ENCODE data around the gene MYO1D. TPM values are rescaled to one million over a fixed set of nuclear protein-coding genes. Genes with fewer than 3 reads are reported as not detected.
A peak's percentile ranks its signal among the peaks of the same experiment; 100 is the strongest.

Gene MYO1D
- total RNA-seq, 1 donor: 160 TPM

DNA sequence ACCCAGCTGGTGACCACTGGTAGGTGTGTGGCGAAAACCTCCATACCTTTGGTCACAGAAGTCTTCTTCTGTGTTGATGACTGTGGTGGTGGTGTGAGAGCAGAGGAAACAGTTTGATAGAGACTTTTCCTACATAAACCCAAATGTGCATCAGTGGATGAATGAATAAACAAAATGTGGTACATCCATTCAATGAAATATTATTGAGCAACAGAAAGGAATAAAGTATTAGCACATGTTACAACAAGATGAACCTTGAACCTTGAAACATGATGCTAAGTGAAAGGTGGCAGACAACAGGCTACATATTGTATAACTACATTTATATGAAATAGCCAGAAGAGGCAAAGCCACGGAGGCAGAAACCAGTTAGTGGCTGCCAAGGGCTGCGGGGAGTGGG lies 374.9 kb downstream of the MYO1D start:
- Histone ChIP-seq H3K27me3 (ENCODE audit: insufficient read depth, low read length) (no peaks in the 10 kb centered on the region), H4K20me1 (ENCODE audit: insufficient read depth, low read length) (no peaks in the 10 kb centered on the region), H3K4me2 (ENCODE audit: insufficient read depth, low read length) (no peak overlapping the region), H2AFZ (ENCODE audit: low read length) (no peak overlapping the region), H3K79me2 (ENCODE audit: insufficient read depth, low read length) (no peaks in the 10 kb centered on the region), H3K4me3 (ENCODE audit: insufficient read depth, low read length) (no peak overlapping the region), H3K27ac (ENCODE audit: low read depth, low read length) (no peak overlapping the region), H3K9me3 (ENCODE audit: low read depth, low read length) (no peaks in the 10 kb centered on the region), H3K4me1 (ENCODE audit: insufficient read depth, low read length) (peaks cover 28% of the 10 kb centered on the region), H3K36me3 (ENCODE audit: insufficient read depth, low read length) (no peaks in the 10 kb centered on the region)
- DNase-seq (ENCODE audit: insufficient read length, low spot score, missing footprints): no peak
- TF ChIP-seq CTCF (IDR thresholded peaks at IDR 0.05; ENCODE audit: extremely low read depth, low read depth, low read length): no peak

DNA sequence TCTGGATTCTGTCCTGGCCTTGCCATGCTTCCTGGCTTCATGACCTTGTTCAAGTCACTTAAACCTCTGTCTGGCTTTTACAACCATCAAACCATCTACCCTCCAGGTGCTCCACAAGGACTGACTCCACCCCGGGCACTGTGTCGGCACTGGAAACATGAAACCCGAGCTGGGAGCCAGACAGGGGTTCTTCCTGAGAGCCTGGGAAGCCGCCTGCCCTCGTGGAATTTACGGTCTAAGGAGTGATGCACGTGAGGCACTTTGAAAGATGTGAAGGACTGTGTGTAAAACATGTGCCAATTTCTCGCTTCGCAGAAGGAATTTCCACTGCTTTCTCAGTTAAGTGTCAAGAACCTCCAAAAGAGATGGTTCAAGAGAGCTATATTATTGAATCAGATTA lies 378.5 kb downstream of the MYO1D start:
- no peaks in the 10 kb centered on the region for H3K9me3 ChIP-seq (ENCODE audit: low read depth, low read length)
- H2AFZ ChIP-seq (ENCODE audit: low read length): no peak overlapping the region
- H3K79me2 ChIP-seq (ENCODE audit: insufficient read depth, low read length): no peaks in the 10 kb centered on the region
- no peaks in the 10 kb centered on the region for H3K27me3 ChIP-seq (ENCODE audit: insufficient read depth, low read length)
- no peaks in the 10 kb centered on the region for H4K20me1 ChIP-seq (ENCODE audit: insufficient read depth, low read length)
- H3K27ac ChIP-seq (ENCODE audit: low read depth, low read length): no peak overlapping the region
- no peaks in the 10 kb centered on the region for H3K36me3 ChIP-seq (ENCODE audit: insufficient read depth, low read length)
- no peak overlapping the region for H3K4me2 ChIP-seq (ENCODE audit: insufficient read depth, low read length)
- TF ChIP-seq CTCF (IDR thresholded peaks at IDR 0.05; ENCODE audit: extremely low read depth, low read depth, low read length): no peak
- DNase-seq (ENCODE audit: insufficient read length, low spot score, missing footprints): no peak
- H3K4me3 ChIP-seq (ENCODE audit: insufficient read depth, low read length): no peak overlapping the region
- peaks cover 28% of the 10 kb centered on the region for H3K4me1 ChIP-seq (ENCODE audit: insufficient read depth, low read length)

DNA sequence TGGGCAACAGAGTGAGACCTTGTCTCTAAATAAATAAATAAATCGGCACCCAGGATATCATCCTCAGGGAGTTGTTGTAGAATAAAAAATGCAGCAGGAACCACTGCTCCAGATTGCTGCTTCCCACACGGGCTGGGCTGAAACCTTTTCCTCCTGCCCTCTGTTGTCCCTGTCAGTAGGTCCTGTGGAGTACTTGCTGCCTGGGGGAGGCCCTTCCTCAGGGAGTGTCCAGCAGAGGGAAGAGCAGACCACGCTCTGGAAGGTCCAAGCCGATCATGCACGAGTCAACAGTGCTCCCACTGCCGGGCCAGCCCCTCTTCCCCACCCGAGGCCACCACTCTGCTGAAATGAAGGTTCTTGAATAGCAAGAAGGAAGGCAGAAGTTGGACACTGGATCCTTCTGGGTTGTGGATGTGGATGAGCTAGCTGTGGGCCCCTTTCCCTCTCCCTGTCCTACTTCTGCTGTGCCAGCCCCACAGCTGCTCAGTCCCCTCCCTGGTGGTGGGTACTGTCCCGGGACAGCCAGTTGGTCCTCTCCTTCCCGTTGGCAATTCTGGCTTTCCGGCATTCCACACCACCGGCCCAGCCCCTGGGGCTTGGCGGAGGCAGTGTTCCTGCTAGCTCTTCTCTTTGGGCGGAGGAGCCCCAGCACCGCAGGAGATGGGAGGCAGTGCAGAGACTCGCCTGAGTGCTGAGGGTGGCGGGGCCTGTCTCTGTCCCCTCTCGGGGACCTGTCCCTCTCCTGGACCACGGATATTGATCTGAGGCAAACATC lies 379.3 kb downstream of the MYO1D start:
- Histone ChIP-seq H3K9me3 (ENCODE audit: low read depth, low read length) (no peaks in the 10 kb centered on the region), H3K4me2 (ENCODE audit: insufficient read depth, low read length) (peak overlapping the region; percentile 68), H3K4me3 (ENCODE audit: insufficient read depth, low read length) (no peak overlapping the region), H3K79me2 (ENCODE audit: insufficient read depth, low read length) (no peaks in the 10 kb centered on the region), H3K4me1 (ENCODE audit: insufficient read depth, low read length) (peaks cover 23% of the 10 kb centered on the region), H3K27ac (ENCODE audit: low read depth, low read length) (peak overlapping the region; percentile 64), H3K27me3 (ENCODE audit: insufficient read depth, low read length) (no peaks in the 10 kb centered on the region), H3K36me3 (ENCODE audit: insufficient read depth, low read length) (no peaks in the 10 kb centered on the region), H2AFZ (ENCODE audit: low read length) (peak overlapping the region; percentile 25), H4K20me1 (ENCODE audit: insufficient read depth, low read length) (no peaks in the 10 kb centered on the region)
- TF ChIP-seq CTCF (IDR thresholded peaks at IDR 0.05; ENCODE audit: extremely low read depth, low read depth, low read length): peak; percentile 8
- DNase-seq (ENCODE audit: insufficient read length, low spot score, missing footprints): peak; percentile 81

- H3K27ac ChIP-seq (ENCODE audit: low read depth, low read length): peak overlapping the region; percentile 64
- no peaks in the 10 kb centered on the region for H4K20me1 ChIP-seq (ENCODE audit: insufficient read depth, low read length)
- TF ChIP-seq CTCF (IDR thresholded peaks at IDR 0.05; ENCODE audit: extremely low read depth, low read depth, low read length): no peak
- peak overlapping the region; percentile 68 for H3K4me2 ChIP-seq (ENCODE audit: insufficient read depth, low read length)
- no peaks in the 10 kb centered on the region for H3K27me3 ChIP-seq (ENCODE audit: insufficient read depth, low read length)
- DNase-seq (ENCODE audit: insufficient read length, low spot score, missing footprints): peak; percentile 99
- no peaks in the 10 kb centered on the region for H3K9me3 ChIP-seq (ENCODE audit: low read depth, low read length)
- peaks cover 30% of the 10 kb centered on the region for H3K4me1 ChIP-seq (ENCODE audit: insufficient read depth, low read length)
- peak overlapping the region; percentile 39 for H3K4me3 ChIP-seq (ENCODE audit: insufficient read depth, low read length)
- no peaks in the 10 kb centered on the region for H3K36me3 ChIP-seq (ENCODE audit: insufficient read depth, low read length)
- no peaks in the 10 kb centered on the region for H3K79me2 ChIP-seq (ENCODE audit: insufficient read depth, low read length)
- peak overlapping the region; percentile 79 for H2AFZ ChIP-seq (ENCODE audit: low read length)
These were observed 380.4 kb downstream of the MYO1D start for GRCh38 chr17:32496395-32497073.

Measured in osteoblast (primary cell).